GM23338 (cell line): ENCODE measurements around the gene GRHL3. TPM values are rescaled to one million over a fixed set of nuclear protein-coding genes. Genes with fewer than 3 reads are reported as not detected.

Experiments
- ATAC-seq: fragments of 200-7000 bp; cut with Tn5 transposase; 3 replicates; pipeline ENCODE4 v1.9.1; 2020
- DNase-seq: peaks from one replicate; pipeline ENCODE4 v3.0.0-alpha.2; 2015; ENCODE audit warnings: low spot score
- H2AFZ ChIP-seq: fragments of 200-600 bp; sonication (generic); 2 replicates; pipeline ENCODE4 v1.8.0; 2016; ENCODE audit warnings: antibody characterized with exemption, mild to moderate bottlenecking, moderate library complexity
- H3F3A ChIP-seq: fragments of 200-600 bp; sonication (generic); replicated peaks from 2 replicates; pipeline ENCODE4 v1.8.0; 2017; ENCODE audit warnings: antibody characterized with exemption, mixed run types, low read depth
- H3K27ac ChIP-seq: fragments of 200-600 bp; sonication (generic); 2 replicates; pipeline ENCODE4 v1.6.1; 2016; ENCODE audit warnings: low read depth
- H3K27me3 ChIP-seq: fragments of 200-600 bp; sonication (generic); 2 replicates; pipeline ENCODE4 v1.8.0; 2016; ENCODE audit warnings: mild to moderate bottlenecking, mixed run types, moderate library complexity; ENCODE audit not compliant: insufficient read depth
- H3K36me3 ChIP-seq: fragments of 200-600 bp; sonication (generic); 2 replicates; pipeline ENCODE4 v1.8.0; 2016; ENCODE audit warnings: mild to moderate bottlenecking; ENCODE audit not compliant: insufficient read depth
- H3K4me1 ChIP-seq: fragments of 200-600 bp; sonication (generic); 2 replicates; pipeline ENCODE4 v1.8.0; 2016; ENCODE audit warnings: mild to moderate bottlenecking, moderate library complexity; ENCODE audit not compliant: insufficient read depth
- H3K4me2 ChIP-seq: fragments of 200-600 bp; sonication (generic); 2 replicates; pipeline ENCODE4 v1.7.1; 2017; ENCODE audit warnings: mixed run types
- H3K4me3 ChIP-seq: fragments of 200-600 bp; sonication (generic); 2 replicates; pipeline ENCODE4 v1.6.1; 2016; ENCODE audit warnings: mixed run types
- H3K79me2 ChIP-seq: fragments of 200-600 bp; sonication (generic); replicated peaks from 2 replicates; pipeline ENCODE4 v1.8.0; 2017; ENCODE audit warnings: mild to moderate bottlenecking; ENCODE audit not compliant: insufficient read depth
- H3K9me2 ChIP-seq: fragments of 200-600 bp; sonication (generic); 2 replicates; pipeline ENCODE4 v1.8.0; 2017; ENCODE audit not compliant: insufficient read depth
- H4K20me1 ChIP-seq: fragments of 200-600 bp; sonication (generic); replicated peaks from 2 replicates; pipeline ENCODE4 v1.8.0; 2017; ENCODE audit warnings: mild to moderate bottlenecking; ENCODE audit not compliant: insufficient read depth
- H3K27ac Mint-ChIP-seq: 2 replicates; pipeline ENCODE4 v1.8.0; 2020; ENCODE audit warnings: inconsistent platforms, mild to moderate bottlenecking, moderate library complexity, mixed read lengths
- H3K27me3 Mint-ChIP-seq: 3 replicates; pipeline ENCODE4 v1.8.0; 2022; ENCODE audit warnings: low read depth, mild to moderate bottlenecking, moderate library complexity, mixed read lengths, inconsistent platforms; ENCODE audit not compliant: insufficient read depth, poor library complexity
- H3K36me3 Mint-ChIP-seq: 3 replicates; pipeline ENCODE4 v1.8.0; 2021; ENCODE audit warnings: low read depth, mild to moderate bottlenecking, inconsistent platforms, moderate library complexity, mixed read lengths
- H3K4me1 Mint-ChIP-seq: 3 replicates; pipeline ENCODE4 v1.8.0; 2020; ENCODE audit warnings: mild to moderate bottlenecking, inconsistent platforms, mixed read lengths
- H3K4me3 Mint-ChIP-seq: 3 replicates; pipeline ENCODE4 v1.8.0; 2021; ENCODE audit warnings: moderate library complexity, mild to moderate bottlenecking, inconsistent platforms, mixed read lengths
- H3K9me3 Mint-ChIP-seq: 3 replicates; pipeline ENCODE4 v1.8.0; 2020; ENCODE audit warnings: moderate library complexity, mild to moderate bottlenecking, inconsistent platforms, mixed read lengths
- CREB1 ChIP-seq: fragments of 250-450 bp; sonication (Bioruptor Pico); IDR thresholded peaks from 2 replicates; pipeline ENCODE4 v1.5.0; 2020; ENCODE audit warnings: low read depth, mild to moderate bottlenecking, moderate library complexity
- EZH2 ChIP-seq: fragments of 200-600 bp; sonication (generic); IDR thresholded peaks from one replicate; pipeline ENCODE4 v1.8.0; 2017; ENCODE audit warnings: antibody characterized with exemption, mild to moderate bottlenecking, low read depth; ENCODE audit not compliant: unreplicated experiment
- JUNB ChIP-seq: IDR thresholded peaks from one replicate; pipeline ENCODE4 v1.6.1; 2016; ENCODE audit warnings: antibody characterized with exemption; ENCODE audit not compliant: unreplicated experiment
- NANOG ChIP-seq: IDR thresholded peaks from 2 replicates; pipeline ENCODE4 v1.6.1; 2016; ENCODE audit warnings: antibody characterized with exemption, borderline replicate concordance
- POLR2AphosphoS5 ChIP-seq: IDR thresholded peaks from 2 replicates; pipeline ENCODE4 v1.6.1; 2016; ENCODE audit warnings: antibody characterized with exemption, low read depth
- REST ChIP-seq: IDR thresholded peaks from one replicate; pipeline ENCODE4 v1.6.1; 2018; ENCODE audit warnings: antibody characterized with exemption; ENCODE audit not compliant: unreplicated experiment
- ZNF114 ChIP-seq: fragments of 250-450 bp; sonication (Bioruptor Pico); IDR thresholded peaks from 2 replicates; pipeline ENCODE4 v1.5.0; 2020; ENCODE audit warnings: mild to moderate bottlenecking, moderate library complexity
- ZNF331 ChIP-seq: fragments of 250-450 bp; sonication (Bioruptor Pico); IDR thresholded peaks from 2 replicates; pipeline ENCODE4 v1.5.0; 2020; ENCODE audit warnings: low read depth, mild to moderate bottlenecking, moderate library complexity
- polyA plus RNA-seq: library from polyadenylated mRNA; unstranded; fragments of >200 nt; fragmentation: Nextera tagmentation; extraction: Ambion mirVana; gene quantifications from 2 replicates; pipeline ENCODE4 v1.2.1, GENCODE V29; 2016
- total RNA-seq: library from RNA; depleted of rRNA; stranded (reverse); fragments of >200 nt; shearing (Covaris generic); gene quantifications from 2 replicates; pipeline ENCODE4 v1.2.3, GENCODE V29; 2014
- TF ChIP-seq, protein P1 (sequence below): IDR thresholded peaks from 2 replicates; pipeline ENCODE4 v1.6.1; 2016; ENCODE audit warnings: antibody characterized with exemption
- TF ChIP-seq, protein P2 (sequence below), 2 experiments: fragments of 200-600 bp in 1 of 2; sonication (generic) in 1 of 2; conservative IDR thresholded peaks; 2 replicates each; pipeline versions ENCODE4 v1.5.1 to v1.6.1; 2016 to 2017; ENCODE audit warnings: antibody characterized with exemption in 2 of 2, low read depth in 2 of 2, mild to moderate bottlenecking in 2 of 2, moderate library complexity in 1 of 2

The GRHL3 gene
- total and polyA plus RNA-seq, 2 experiments from 2014 or later: 0.78 to 1.1 TPM

DNA sequence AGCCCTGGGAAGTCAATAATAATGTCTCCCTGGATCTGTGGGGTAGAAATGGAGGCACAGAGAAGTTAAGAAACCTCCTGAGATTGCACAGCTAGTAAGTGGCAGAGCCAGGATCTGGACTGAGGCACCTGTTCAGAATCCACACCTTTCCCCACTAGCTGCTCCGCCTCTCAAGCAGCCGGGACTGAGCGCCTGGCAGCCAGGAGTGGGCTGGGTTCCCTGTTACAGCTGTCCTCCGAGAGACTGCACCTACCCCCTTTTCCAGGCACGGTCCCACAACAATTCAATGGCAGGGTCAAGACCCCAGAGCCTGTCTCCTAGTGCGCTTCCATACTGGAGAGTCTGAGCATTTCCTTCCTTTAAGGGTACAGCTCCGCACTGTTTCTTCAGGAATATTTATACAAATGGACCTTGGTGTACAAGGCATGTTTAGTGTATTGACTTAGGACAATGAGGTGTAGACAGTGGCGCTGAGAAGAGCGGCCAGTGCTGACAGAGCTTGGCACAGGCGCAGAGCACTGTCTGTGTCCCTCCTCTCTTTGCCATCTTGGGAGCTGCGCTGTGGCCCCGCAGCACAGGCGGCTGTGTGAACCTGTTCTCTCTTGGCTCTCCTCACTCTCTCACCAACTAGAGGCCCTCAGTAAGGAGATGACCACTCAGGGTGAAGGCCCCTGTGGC is 24.4 kb downstream of the GRHL3 start (continued):
- TF ChIP-seq, protein P1, sequence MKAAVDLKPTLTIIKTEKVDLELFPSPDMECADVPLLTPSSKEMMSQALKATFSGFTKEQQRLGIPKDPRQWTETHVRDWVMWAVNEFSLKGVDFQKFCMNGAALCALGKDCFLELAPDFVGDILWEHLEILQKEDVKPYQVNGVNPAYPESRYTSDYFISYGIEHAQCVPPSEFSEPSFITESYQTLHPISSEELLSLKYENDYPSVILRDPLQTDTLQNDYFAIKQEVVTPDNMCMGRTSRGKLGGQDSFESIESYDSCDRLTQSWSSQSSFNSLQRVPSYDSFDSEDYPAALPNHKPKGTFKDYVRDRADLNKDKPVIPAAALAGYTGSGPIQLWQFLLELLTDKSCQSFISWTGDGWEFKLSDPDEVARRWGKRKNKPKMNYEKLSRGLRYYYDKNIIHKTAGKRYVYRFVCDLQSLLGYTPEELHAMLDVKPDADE: no peak
- TF ChIP-seq ZNF114 (CRISPR knock-in tag) (no peak), POLR2AphosphoS5 (no peak)

DNA sequence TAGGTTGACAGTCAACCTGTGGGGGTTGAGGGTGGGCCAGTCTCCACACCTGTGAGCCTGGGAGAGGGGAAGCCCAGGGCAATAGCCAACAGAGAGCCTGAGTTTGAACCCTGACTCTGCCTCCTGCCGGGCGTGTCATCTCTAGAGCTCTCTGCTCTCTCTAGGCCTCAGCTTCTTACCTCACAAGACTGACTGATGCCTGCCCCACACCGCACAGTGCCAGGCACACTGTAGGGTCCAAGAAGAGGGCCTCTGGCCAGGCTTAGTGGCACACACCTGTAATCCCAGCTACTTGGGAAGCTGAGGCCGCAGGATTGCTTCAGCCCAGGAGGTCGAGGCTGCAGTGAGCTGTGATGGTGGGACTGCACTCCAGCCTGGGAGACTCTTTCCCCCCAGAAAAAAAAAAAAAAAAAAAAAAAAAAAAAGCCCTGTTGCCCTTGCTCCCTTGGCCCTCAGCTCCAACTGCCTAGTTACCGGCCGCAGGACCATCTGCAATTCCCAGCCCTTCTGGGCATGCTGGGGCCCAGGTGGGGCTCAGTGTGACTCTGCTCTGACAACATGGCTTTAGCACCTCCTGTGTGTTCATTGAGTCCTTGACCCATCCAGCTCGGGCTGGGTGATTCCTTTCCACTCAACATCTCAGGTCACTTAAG is 25.1 kb downstream of the GRHL3 start:
- H4K20me1 ChIP-seq: no peaks in the 10 kb centered on the region
- ATAC-seq: no peak

DNA sequence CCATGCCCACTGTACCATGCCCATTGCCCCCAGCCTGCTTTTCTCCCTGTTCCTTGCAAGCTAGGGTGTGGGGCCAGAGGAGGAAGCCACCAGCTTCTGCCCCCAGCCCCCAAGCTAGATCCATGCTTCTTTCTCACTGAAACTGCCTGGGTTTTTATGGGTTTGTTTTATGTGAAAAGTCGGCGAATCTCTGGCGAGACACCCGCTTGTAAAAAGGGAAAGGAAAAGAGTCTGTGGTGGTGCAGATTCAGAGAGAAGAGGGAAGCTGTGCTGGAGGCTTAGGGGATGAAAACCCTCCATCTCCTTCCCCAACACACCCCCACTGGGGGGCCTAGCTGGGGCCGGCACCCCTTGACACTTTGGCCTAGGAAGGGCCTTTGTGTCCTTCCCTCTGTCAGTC is 26.2 kb downstream of the GRHL3 start:
- Mint-ChIP-seq H3K36me3 (no peaks in the 10 kb centered on the region), H3K9me3 (no peaks in the 10 kb centered on the region), H3K27me3 (peaks cover 10% of the 10 kb centered on the region), H3K4me3 (no peak overlapping the region), H3K27ac (no peak overlapping the region), H3K4me1 (peaks cover 26% of the 10 kb centered on the region)
- no peaks in the 10 kb centered on the region for H3K36me3 ChIP-seq
- peaks cover 11% of the 10 kb centered on the region for H3K4me1 ChIP-seq
- H3K27me3 ChIP-seq: no peaks in the 10 kb centered on the region
- no peaks in the 10 kb centered on the region for H4K20me1 ChIP-seq
- H3F3A ChIP-seq: no peaks in the 10 kb centered on the region
- ATAC-seq (no peak), DNase-seq (no peak)
- H2AFZ ChIP-seq: no peak overlapping the region
- no peaks in the 10 kb centered on the region for H3K79me2 ChIP-seq
- TF ChIP-seq REST (no peak), NANOG (no peak), ZNF331 (CRISPR knock-in tag) (no peak), POLR2AphosphoS5 (no peak), JUNB (no peak), EZH2 (no peak)
- no peak overlapping the region for H3K4me3 ChIP-seq
- no peaks in the 10 kb centered on the region for H3K9me2 ChIP-seq
- H3K27ac ChIP-seq: no peak overlapping the region
- no peak overlapping the region for H3K4me2 ChIP-seq

More for the DNA sequence above, 25.1 kb downstream of the GRHL3 start:
- Mint-ChIP-seq H3K27me3 (peaks cover 8% of the 10 kb centered on the region), H3K9me3 (no peaks in the 10 kb centered on the region), H3K4me1 (peaks cover 33% of the 10 kb centered on the region), H3K27ac (no peak overlapping the region; the same call in 1 of the 2 replicates), H3K36me3 (no peaks in the 10 kb centered on the region), H3K4me3 (no peak overlapping the region)
- H3K27ac ChIP-seq: no peak overlapping the region
- no peak overlapping the region for H3K4me3 ChIP-seq
- H3K36me3 ChIP-seq: no peaks in the 10 kb centered on the region
- peaks cover 14% of the 10 kb centered on the region for H3K4me1 ChIP-seq
- no peak overlapping the region for H2AFZ ChIP-seq
- H3F3A ChIP-seq: no peaks in the 10 kb centered on the region
- DNase-seq: no peak
- no peaks in the 10 kb centered on the region for H3K9me2 ChIP-seq
- no peaks in the 10 kb centered on the region for H3K27me3 ChIP-seq
- H3K79me2 ChIP-seq: no peaks in the 10 kb centered on the region
- H3K4me2 ChIP-seq: no peak overlapping the region
- TF ChIP-seq, protein P2, sequence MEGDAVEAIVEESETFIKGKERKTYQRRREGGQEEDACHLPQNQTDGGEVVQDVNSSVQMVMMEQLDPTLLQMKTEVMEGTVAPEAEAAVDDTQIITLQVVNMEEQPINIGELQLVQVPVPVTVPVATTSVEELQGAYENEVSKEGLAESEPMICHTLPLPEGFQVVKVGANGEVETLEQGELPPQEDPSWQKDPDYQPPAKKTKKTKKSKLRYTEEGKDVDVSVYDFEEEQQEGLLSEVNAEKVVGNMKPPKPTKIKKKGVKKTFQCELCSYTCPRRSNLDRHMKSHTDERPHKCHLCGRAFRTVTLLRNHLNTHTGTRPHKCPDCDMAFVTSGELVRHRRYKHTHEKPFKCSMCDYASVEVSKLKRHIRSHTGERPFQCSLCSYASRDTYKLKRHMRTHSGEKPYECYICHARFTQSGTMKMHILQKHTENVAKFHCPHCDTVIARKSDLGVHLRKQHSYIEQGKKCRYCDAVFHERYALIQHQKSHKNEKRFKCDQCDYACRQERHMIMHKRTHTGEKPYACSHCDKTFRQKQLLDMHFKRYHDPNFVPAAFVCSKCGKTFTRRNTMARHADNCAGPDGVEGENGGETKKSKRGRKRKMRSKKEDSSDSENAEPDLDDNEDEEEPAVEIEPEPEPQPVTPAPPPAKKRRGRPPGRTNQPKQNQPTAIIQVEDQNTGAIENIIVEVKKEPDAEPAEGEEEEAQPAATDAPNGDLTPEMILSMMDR (conservative IDR thresholded peaks at IDR 0.05; ENCODE audit: low read depth in 2 of 2): 0 out of 4 replicates have a peak, but pooled peaks of 1 of the 2 experiments have one; percentile 7
- TF ChIP-seq CREB1: no peak
